Dorsolateral prefrontal cortex (tissue), 118 donors: ENCODE results near the gene RNF115. TPM values are rescaled to one million over a fixed set of nuclear protein-coding genes. Genes with fewer than 3 reads are reported as not detected.

Experiments
- microRNA-seq, 43 experiments: library from miRNA; unstranded; fragments of <30 nt; microRNA quantifications; one replicate each; pipeline ENCODE4 v1.2.0, GENCODE V29; 2022
- total RNA-seq, 120 experiments: library from RNA; stranded (reverse); gene quantifications; one replicate each; pipeline versions ENCODE4 v1.2.3 to v1.2.4, GENCODE V29; 2022

The RNF115 gene
- total RNA-seq, 120 experiments from 2014 or later = 20.5 to 38.6 (median 29.2) TPM

Small RNA genes lying within 50 kb of the gene (microRNA-seq; reads per million reads assigned to microRNA genes)
- gene MIR6736 = 0 to 2.2 (median 0.32) reads per million in 43 experiments

Other genes with a start within 250 kb of the RNF115 start
- 10 to 100 TPM; 22.2 to 61.1 (median 35.7) TPM for gene GPR89A, start 216.1 kb downstream of the RNF115 start, total RNA-seq
- gene PDZK1, start 116.7 kb downstream of the RNF115 start, total RNA-seq = 1 to 10 TPM in 42 of 120 experiments, under 1 TPM in 60, not detected in 18; 0.24 to 2.9 (median 0.88) TPM
- 1 to 10 TPM in 1 of 120 experiments, under 1 TPM in 7, not detected in 112; 0.12 to 1.9 (median 0.25) TPM for gene CD160, start 104.6 kb downstream of the RNF115 start, total RNA-seq
- gene POLR3C, start 105 bp upstream of the RNF115 start, total RNA-seq = 10 to 100 TPM; 17.3 to 35.6 (median 26.6) TPM
- gene NUDT17, start 21.5 kb upstream of the RNF115 start, total RNA-seq = 10 to 100 TPM in 1 of 120 experiments, 1 to 10 TPM in 119; 2.6 to 10.1 (median 5.5) TPM
- gene PIAS3, start 35.0 kb upstream of the RNF115 start, total RNA-seq = 10 to 100 TPM; 21.8 to 43.6 (median 31.9) TPM
- gene ANKRD35, start 61.8 kb upstream of the RNF115 start, total RNA-seq = 10 to 100 TPM in 13 of 120 experiments, 1 to 10 TPM in 107; 2.2 to 12.7 (median 7.2) TPM
- 10 to 100 TPM in 14 of 120 experiments, 1 to 10 TPM in 106; 1.3 to 18.3 (median 5.9) TPM for gene ITGA10, start 86.0 kb upstream of the RNF115 start, total RNA-seq
- 10 to 100 TPM; 25.0 to 72.0 (median 54.2) TPM for gene PEX11B, start 94.6 kb upstream of the RNF115 start, total RNA-seq
- gene RBM8A, start 103.4 kb upstream of the RNF115 start, total RNA-seq = 100 to 1,000 TPM in 24 of 120 experiments, 10 to 100 TPM in 96; 68.5 to 111 (median 91.1) TPM
- 10 to 100 TPM; 10.5 to 32.8 (median 17.8) TPM for gene LIX1L, start 133.9 kb upstream of the RNF115 start, total RNA-seq
- 10 to 100 TPM; 13.4 to 48.3 (median 29.4) TPM for gene ANKRD34A, start 140.5 kb upstream of the RNF115 start, total RNA-seq
- gene POLR3GL, start 140.6 kb upstream of the RNF115 start, total RNA-seq = 10 to 100 TPM; 13.1 to 24.6 (median 19.0) TPM
- gene TXNIP, start 172.5 kb upstream of the RNF115 start, total RNA-seq = 100 to 1,000 TPM in 98 of 120 experiments, 10 to 100 TPM in 22; 36.4 to 580 (median 158) TPM
- 1 to 10 TPM in 3 of 120 experiments, under 1 TPM in 39, not detected in 78; 0.20 to 1.2 (median 0.42) TPM for gene HJV, start 197.6 kb upstream of the RNF115 start, total RNA-seq